Parathyroid adenoma (tissue), 2 donors: Measurements from ENCODE around the gene CYSRT1.

Source experiments
- H2AFZ ChIP-seq: fragments of 300-600 bp; sonication (generic); one replicate; pipeline ENCODE4 v1.7.0; 2017; ENCODE audit warnings: antibody characterized with exemption, mild to moderate bottlenecking
- H3K27ac ChIP-seq: fragments of 300-600 bp; sonication (generic); one replicate; pipeline ENCODE4 v1.7.0; 2017
- H3K27me3 ChIP-seq: fragments of 300-600 bp; sonication (generic); one replicate; pipeline ENCODE4 v1.7.0; 2017; ENCODE audit warnings: low read length; ENCODE audit not compliant: control insufficient read depth, insufficient read depth
- H3K36me3 ChIP-seq: fragments of 300-600 bp; sonication (generic); one replicate; pipeline ENCODE4 v1.7.0; 2017; ENCODE audit warnings: low read length; ENCODE audit not compliant: control insufficient read depth, insufficient read depth
- H3K4me1 ChIP-seq: fragments of 300-600 bp; sonication (generic); one replicate; pipeline ENCODE4 v1.7.0; 2017; ENCODE audit warnings: control low read depth
- H3K4me2 ChIP-seq: fragments of 300-600 bp; sonication (generic); one replicate; pipeline ENCODE4 v1.7.0; 2017; ENCODE audit warnings: low read length
- H3K4me3 ChIP-seq: fragments of 300-600 bp; sonication (generic); one replicate; pipeline ENCODE4 v1.7.0; 2017; ENCODE audit warnings: low read depth, low read length
- H3K79me2 ChIP-seq: fragments of 300-600 bp; sonication (generic); one replicate; pipeline ENCODE4 v1.7.0; 2017; ENCODE audit warnings: control low read depth
- H3K9ac ChIP-seq: fragments of 300-600 bp; sonication (generic); one replicate; pipeline ENCODE4 v1.7.0; 2017; ENCODE audit warnings: mild to moderate bottlenecking
- H3K9me3 ChIP-seq: fragments of 300-600 bp; sonication (generic); one replicate; pipeline ENCODE4 v1.7.0; 2017; ENCODE audit warnings: low read length; ENCODE audit not compliant: control insufficient read depth
- CTCF ChIP-seq: fragments of 300-600 bp; sonication (generic); IDR thresholded peaks from one replicate; pipeline ENCODE4 v1.7.0; 2017; ENCODE audit warnings: antibody characterized with exemption, mild to moderate bottlenecking
- donor health status: primary hyperparathyroidism.

Gene CYSRT1

GRCh38 chr9:137211532-137211931, 13.4 kb upstream of the CYSRT1 start:
- Histone ChIP-seq H3K79me2 (no peaks in the 10 kb centered on the region), H3K4me3 (no peak overlapping the region), H3K4me2 (no peak overlapping the region), H3K9ac (no peak overlapping the region), H3K9me3 (no peaks in the 10 kb centered on the region), H2AFZ (no peak overlapping the region), H3K27ac (no peak overlapping the region), H3K27me3 (no peaks in the 10 kb centered on the region), H3K36me3 (no peaks in the 10 kb centered on the region), H3K4me1 (no peaks in the 10 kb centered on the region)
- no peak for TF ChIP-seq CTCF

DNA sequence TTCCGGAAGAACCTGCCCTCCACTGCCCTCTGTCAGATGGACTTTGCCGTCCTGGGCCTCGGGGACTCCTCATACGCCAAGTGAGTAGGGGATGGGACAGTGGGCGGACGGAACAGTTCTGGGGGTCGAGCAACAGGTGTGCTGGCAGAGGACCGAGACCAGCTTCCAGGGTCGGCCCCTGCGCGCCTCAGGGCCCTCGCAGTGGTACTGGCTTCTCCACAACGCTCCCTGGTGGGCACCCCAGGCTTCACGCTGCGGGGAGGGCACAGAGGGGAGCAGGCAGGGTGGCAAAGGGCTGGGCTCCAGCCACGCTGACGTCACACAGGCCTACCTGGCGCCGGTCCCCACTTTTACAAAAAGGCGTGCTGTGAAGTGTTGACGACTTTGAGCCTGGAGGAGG, 12.5 kb upstream of the CYSRT1 start:
- Histone ChIP-seq H3K36me3 (no peaks in the 10 kb centered on the region), H3K79me2 (no peaks in the 10 kb centered on the region), H3K9ac (no peak overlapping the region), H3K27me3 (no peaks in the 10 kb centered on the region), H3K9me3 (no peaks in the 10 kb centered on the region), H3K4me3 (no peak overlapping the region), H3K4me1 (no peaks in the 10 kb centered on the region), H3K4me2 (no peak overlapping the region), H3K27ac (no peak overlapping the region), H2AFZ (no peak overlapping the region)
- TF ChIP-seq CTCF = no peak

DNA sequence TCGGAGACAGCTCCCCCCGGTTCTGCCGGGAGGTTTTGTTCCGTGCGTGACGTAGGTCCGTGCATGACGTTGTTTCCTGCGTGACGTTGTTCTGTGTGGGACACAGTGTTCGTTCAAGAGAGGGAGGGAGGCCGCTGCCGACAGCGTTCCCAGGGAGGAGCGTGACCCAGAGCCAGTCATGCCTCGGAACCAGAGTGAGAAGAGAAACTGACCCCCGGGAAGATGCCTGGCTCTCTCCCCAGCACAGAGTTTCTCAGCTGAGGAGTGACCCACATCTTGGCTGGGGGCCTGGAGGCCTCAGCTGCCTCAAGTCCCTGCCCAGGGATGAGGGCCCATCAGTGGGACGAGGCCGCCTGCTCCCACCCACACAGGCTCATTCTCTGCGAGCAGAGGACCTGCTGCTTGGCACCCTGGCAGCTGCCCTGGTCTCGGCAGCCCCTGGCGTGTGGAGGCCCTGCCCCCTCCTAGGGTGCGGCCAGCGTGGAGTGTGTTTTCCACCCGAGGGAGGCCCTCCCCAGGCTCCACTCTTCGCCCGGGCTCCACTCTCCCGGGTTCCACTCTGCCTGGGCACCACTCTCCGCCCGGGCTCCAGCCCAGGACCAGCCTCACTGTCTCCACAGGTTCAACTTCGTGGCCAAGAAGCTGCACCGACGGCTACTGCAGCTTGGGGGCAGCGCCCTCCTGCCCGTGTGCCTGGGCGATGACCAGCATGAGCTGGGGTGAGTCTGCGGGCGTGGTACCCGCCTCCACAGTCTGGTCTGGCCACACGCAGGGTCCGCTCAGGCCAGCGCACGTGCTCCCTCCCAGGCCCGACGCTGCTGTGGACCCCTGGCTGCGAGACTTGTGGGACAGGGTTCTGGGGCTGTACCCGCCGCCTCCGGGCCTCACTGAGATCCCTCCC, 11.6 kb upstream of the CYSRT1 start:
- Histone ChIP-seq H3K4me1 (no peaks in the 10 kb centered on the region), H3K4me3 (no peak overlapping the region), H3K9me3 (no peaks in the 10 kb centered on the region), H3K27ac (no peak overlapping the region), H3K9ac (no peak overlapping the region), H3K79me2 (no peaks in the 10 kb centered on the region), H2AFZ (no peak overlapping the region), H3K27me3 (no peaks in the 10 kb centered on the region), H3K36me3 (no peaks in the 10 kb centered on the region), H3K4me2 (no peak overlapping the region)
- TF ChIP-seq CTCF = no peak

- H3K27me3 ChIP-seq = no peaks in the 10 kb centered on the region
- no peak overlapping the region for H2AFZ ChIP-seq
- H3K4me2 ChIP-seq = no peak overlapping the region
- no peak overlapping the region for H3K27ac ChIP-seq
- no peak overlapping the region for H3K4me3 ChIP-seq
- no peak overlapping the region for H3K9ac ChIP-seq
- H3K36me3 ChIP-seq = no peaks in the 10 kb centered on the region
- TF ChIP-seq CTCF = no peak
- H3K9me3 ChIP-seq = no peaks in the 10 kb centered on the region
- H3K79me2 ChIP-seq = no peaks in the 10 kb centered on the region
- no peaks in the 10 kb centered on the region for H3K4me1 ChIP-seq
These were observed 10.4 kb upstream of the CYSRT1 start for GRCh38 chr9:137214620-137215019.
